ENCODE data around the gene FBXO31. TPM values are rescaled to one million over a fixed set of nuclear protein-coding genes. Genes with fewer than 3 reads are reported as not detected.

FBXO31 gene
- total and polyA plus RNA-seq, 9 of the 15 experiments (the other 6 are each of a cell fraction or from before 2014, with no cell fraction given) = 0.18 to 33.3 (median 10.9) TPM

DNA sequence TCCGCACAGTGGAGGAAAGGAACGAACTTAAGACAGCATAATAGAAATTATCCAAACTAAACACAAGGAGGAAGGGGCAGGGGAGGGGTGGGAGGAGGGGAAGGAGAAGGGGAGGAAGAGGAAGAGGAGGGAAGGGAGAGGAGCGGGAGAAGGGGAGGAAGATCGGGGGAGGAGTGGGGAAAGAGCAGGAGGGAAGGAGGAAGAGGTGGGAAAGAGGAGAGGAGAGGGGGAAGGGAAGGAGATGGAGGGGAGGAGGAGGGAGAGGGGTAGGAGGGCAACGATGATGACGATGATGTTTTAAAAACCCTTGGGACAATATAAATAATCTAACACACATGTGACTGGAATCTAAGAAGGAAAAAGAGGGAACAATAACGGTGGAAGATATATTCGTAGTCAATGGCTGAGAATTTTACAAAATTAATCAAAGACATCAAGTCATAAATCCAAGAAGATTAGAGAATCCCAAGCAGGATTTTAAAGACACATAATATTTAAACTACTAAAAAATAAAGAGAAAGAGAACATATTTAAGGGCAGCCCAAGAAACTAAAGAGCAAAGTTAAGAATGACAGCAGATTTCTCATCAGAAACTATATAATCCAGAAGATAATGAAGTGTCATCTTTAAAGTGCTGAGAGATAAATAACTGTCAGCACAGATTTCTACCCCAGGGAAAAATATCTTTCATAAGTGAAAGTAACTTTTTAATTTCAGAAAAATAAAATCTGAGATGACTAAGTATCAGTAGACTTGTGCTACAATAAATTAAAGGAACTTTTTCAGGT lies 96.5 kb downstream of the FBXO31 start:
- Histone ChIP-seq H3K36me3 (ENCODE audit: control insufficient read depth, insufficient read depth, low read length) (peaks cover 7% of the 10 kb centered on the region; the same call in 2 of the 3 replicates), H3K4me3 (no peak overlapping the region), H2AFZ (ENCODE audit: low read depth, low read length) (no peak overlapping the region), H4K20me1 (replicated peaks; ENCODE audit: control insufficient read depth, insufficient read depth, low read length) (no peaks in the 10 kb centered on the region), H3K4me2 (ENCODE audit: insufficient read depth, low read length) (no peak overlapping the region), H3K79me2 (ENCODE audit: control insufficient read depth, insufficient read depth, low read length) (no peaks in the 10 kb centered on the region), H3K9ac (ENCODE audit: insufficient read depth in 1 of 2, low read depth in 2 of 2, low read length in 2 of 2) (no peak overlapping the region), H3K9me1 (ENCODE audit: control insufficient read depth, insufficient read depth, low read length) (no peaks in the 10 kb centered on the region), H3K9me3 (replicated peaks; ENCODE audit: control insufficient read depth, insufficient read depth, low read depth, low read length) (peaks cover 3% of the 10 kb centered on the region; the same call in 1 of the 2 replicates), H3K4me1 (replicated peaks in 1 of 2; ENCODE audit: control insufficient read depth in 2 of 2, insufficient read depth in 2 of 2, low read length in 2 of 2) (no peaks in the 10 kb centered on the region), H3K27ac (ENCODE audit: extremely low read depth, low read depth, low read length) (no peak overlapping the region), H3K27me3 (ENCODE audit: control insufficient read depth in 2 of 2, insufficient read depth in 2 of 2, low read length in 2 of 2) (no peaks in the 10 kb centered on the region)
- intact Hi-C loops (cut with micrococcal nuclease) (no loop called here), in situ Hi-C loops (cut with MboI) (no loop called here)
- 34% methylated on average over 4 of the region's 8 CpGs for WGBS (ENCODE audit: insufficient coverage, low coverage, missing lambda C conversion rate)
- DNase-seq (ENCODE audit: extremely low read depth in 1 of 4, low spot score in 3 of 4) (no peak), ATAC-seq (no peak), FAIRE-seq (peak; percentile 29)
- peak; percentile 17 for TF ChIP-seq MEIS2 (IDR thresholded peaks at IDR 0.05; ENCODE audit: partially characterized antibody)
- TF ChIP-seq, protein P1, sequence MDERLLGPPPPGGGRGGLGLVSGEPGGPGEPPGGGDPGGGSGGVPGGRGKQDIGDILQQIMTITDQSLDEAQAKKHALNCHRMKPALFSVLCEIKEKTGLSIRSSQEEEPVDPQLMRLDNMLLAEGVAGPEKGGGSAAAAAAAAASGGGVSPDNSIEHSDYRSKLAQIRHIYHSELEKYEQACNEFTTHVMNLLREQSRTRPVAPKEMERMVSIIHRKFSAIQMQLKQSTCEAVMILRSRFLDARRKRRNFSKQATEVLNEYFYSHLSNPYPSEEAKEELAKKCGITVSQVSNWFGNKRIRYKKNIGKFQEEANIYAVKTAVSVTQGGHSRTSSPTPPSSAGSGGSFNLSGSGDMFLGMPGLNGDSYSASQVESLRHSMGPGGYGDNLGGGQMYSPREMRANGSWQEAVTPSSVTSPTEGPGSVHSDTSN (CRISPR knock-in tag; IDR thresholded peaks at IDR 0.05; ENCODE audit: low read depth) = no peak
- TF ChIP-seq, protein P1 (tag; conservative IDR thresholded peaks at IDR 0.05; ENCODE audit: low read depth) = peak; percentile 44; the same call in 1 of the 2 replicates
- peak; percentile 90 for TF ChIP-seq MECOM (CRISPR knock-in tag; IDR thresholded peaks at IDR 0.05)
- no peak for TF ChIP-seq HNRNPUL1 (IDR thresholded peaks at IDR 0.05; ENCODE audit: low read length)
- peak; percentile 69; the same call in 1 of the 2 replicates for TF ChIP-seq TRIM28 (IDR thresholded peaks at IDR 0.05)
- TF ChIP-seq CBX3 (IDR thresholded peaks at IDR 0.05; ENCODE audit: borderline replicate concordance in 1 of 2, low read length in 2 of 2) = peak in 1 of 2 experiments; percentile 66; a peak in 2 of 3 replicates
- POLR2A ChIA-PET = no interaction called here
- BruUV-seq (replicated peaks) = no TSS peak
- CTCF ChIA-PET (ENCODE audit: low intra/inter-chr PET ratio) = no interaction called here

Measured in K562 (cell line).